Fibroblast of lung (primary cell): ENCODE measurements around the gene PDLIM3.

ENCODE experiments used
- CTCF ChIP-seq, 2 donors: IDR thresholded peaks in 1 of 2; conservative IDR thresholded peaks in 1 of 2; 1 replicate in 1 of 2; 2 replicates in 1 of 2; pipeline ENCODE4 v1.5.1; 2011 to 2012; ENCODE audit warnings: low read length in 2 of 2, control low read depth in 1 of 2, inconsistent platforms in 1 of 2, low read depth in 1 of 2, mild to moderate bottlenecking in 1 of 2
- EZH2 ChIP-seq: IDR thresholded peaks from 2 replicates; pipeline ENCODE4 v1.5.1; 2012; ENCODE audit warnings: low read length, control low read depth, mild to moderate bottlenecking; ENCODE audit errors: missing control alignments

GRCh38 chr4:185512516-185512915 lies 22.8 kb downstream of the PDLIM3 start:
- no peak for TF ChIP-seq CTCF (conservative IDR thresholded peaks at IDR 0.05 in 1 of 2, IDR thresholded peaks at IDR 0.05 in 1 of 2; ENCODE audit: low read depth in 1 of 2, low read length in 2 of 2)
- no peak for TF ChIP-seq EZH2
